ENCODE results near the gene THAP8.

DNA sequence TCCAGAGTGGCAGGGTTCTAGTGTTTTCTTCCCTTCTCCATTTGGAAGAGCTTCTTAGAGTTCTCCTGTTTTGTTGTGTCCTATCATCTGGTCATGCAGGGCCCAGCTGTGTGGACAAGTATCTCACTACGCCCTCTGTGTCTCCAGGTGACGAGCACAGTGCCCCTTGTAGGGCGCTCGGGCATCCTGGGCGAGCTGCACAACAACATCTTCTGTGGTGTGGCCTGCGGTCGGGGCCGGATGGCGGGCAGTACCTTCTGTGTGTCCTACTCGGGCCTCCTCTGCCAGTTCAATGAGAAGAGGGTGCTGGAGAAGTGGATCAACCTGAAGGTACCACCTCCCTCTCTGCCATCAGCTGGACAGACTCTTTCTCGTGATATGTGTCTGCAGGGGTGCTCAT lies 13.6 kb upstream of the THAP8 start:
- TF ChIP-seq RCOR1 (IDR thresholded peaks at IDR 0.05; ENCODE audit: insufficient replicate concordance, low read length) (no peak), POLR2A (IDR thresholded peaks at IDR 0.05; ENCODE audit: low read depth, low read length) (no peak), MAZ (IDR thresholded peaks at IDR 0.05; ENCODE audit: borderline replicate concordance, low read depth, low read length) (no peak)
- TF ChIP-seq, protein P1, sequence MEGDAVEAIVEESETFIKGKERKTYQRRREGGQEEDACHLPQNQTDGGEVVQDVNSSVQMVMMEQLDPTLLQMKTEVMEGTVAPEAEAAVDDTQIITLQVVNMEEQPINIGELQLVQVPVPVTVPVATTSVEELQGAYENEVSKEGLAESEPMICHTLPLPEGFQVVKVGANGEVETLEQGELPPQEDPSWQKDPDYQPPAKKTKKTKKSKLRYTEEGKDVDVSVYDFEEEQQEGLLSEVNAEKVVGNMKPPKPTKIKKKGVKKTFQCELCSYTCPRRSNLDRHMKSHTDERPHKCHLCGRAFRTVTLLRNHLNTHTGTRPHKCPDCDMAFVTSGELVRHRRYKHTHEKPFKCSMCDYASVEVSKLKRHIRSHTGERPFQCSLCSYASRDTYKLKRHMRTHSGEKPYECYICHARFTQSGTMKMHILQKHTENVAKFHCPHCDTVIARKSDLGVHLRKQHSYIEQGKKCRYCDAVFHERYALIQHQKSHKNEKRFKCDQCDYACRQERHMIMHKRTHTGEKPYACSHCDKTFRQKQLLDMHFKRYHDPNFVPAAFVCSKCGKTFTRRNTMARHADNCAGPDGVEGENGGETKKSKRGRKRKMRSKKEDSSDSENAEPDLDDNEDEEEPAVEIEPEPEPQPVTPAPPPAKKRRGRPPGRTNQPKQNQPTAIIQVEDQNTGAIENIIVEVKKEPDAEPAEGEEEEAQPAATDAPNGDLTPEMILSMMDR (conservative IDR thresholded peaks at IDR 0.05; ENCODE audit: low read depth, low read length): no peak
